ENCODE data around the gene NLGN4Y.

NLGN4Y gene

GRCh38 chrY:14524272-14525231 lies at the start of gene NLGN4Y:
Gene NLGN4Y, plus strand, starts transcription at chrY:14524529. Its CDS starts 97,591 bp downstream, at chrY:14622120.
- Mint-ChIP-seq H3K36me3 (no peaks in the 10 kb centered on the region), H3K27ac (no peak within 1 kb of the TSS), H3K27me3 (peaks cover 16% of the 10 kb centered on the region), H3K9me3 (no peaks in the 10 kb centered on the region), H3K4me1 (no peaks in the 10 kb centered on the region), H3K4me3 (peak within 1 kb of the TSS; percentile 63)

- no peak overlapping the region for H3K27ac Mint-ChIP-seq
- H3K36me3 Mint-ChIP-seq = no peaks in the 10 kb centered on the region
- H3K4me1 Mint-ChIP-seq = no peaks in the 10 kb centered on the region
- H3K27me3 Mint-ChIP-seq = no peaks in the 10 kb centered on the region
- no peaks in the 10 kb centered on the region for H3K9me3 Mint-ChIP-seq
- H3K4me3 Mint-ChIP-seq = no peak overlapping the region
Measured at GRCh38 chrY:14485935-14486334, 38.4 kb upstream of the NLGN4Y start.

DNA sequence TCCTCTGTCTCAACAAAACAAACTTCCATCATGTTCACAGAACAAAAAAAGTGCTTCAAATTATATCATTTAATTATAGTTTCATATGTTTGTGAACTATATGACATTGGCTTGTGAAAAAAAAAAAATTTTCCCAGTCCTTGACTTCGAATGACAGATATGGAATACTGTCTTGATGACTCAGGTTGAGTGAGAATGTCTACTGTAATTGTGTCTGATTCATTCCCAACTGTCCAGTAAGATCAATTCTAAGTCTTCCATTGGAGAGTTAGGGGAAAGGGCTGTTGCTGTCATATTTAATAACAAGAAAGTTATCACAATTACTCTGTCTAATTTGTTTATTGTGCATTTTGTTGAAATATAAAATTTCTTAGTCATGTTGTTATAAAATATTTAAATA lies 34.1 kb upstream of the NLGN4Y start:
- Mint-ChIP-seq H3K4me1 (no peaks in the 10 kb centered on the region), H3K4me3 (no peak overlapping the region), H3K9me3 (no peaks in the 10 kb centered on the region), H3K27me3 (no peaks in the 10 kb centered on the region), H3K27ac (no peak overlapping the region), H3K36me3 (no peaks in the 10 kb centered on the region)

- H3K9me3 Mint-ChIP-seq = no peaks in the 10 kb centered on the region
- H3K27me3 Mint-ChIP-seq = no peaks in the 10 kb centered on the region
- no peaks in the 10 kb centered on the region for H3K4me1 Mint-ChIP-seq
- H3K36me3 Mint-ChIP-seq = no peaks in the 10 kb centered on the region
- H3K27ac Mint-ChIP-seq = no peak overlapping the region
- no peak overlapping the region for H3K4me3 Mint-ChIP-seq
Measured at GRCh38 chrY:14498071-14498470, 26.3 kb upstream of the NLGN4Y start.

- Mint-ChIP-seq H3K27me3 (no peaks in the 10 kb centered on the region), H3K36me3 (no peaks in the 10 kb centered on the region), H3K27ac (no peak overlapping the region), H3K4me1 (no peaks in the 10 kb centered on the region), H3K4me3 (no peak overlapping the region), H3K9me3 (no peaks in the 10 kb centered on the region)
Measured at GRCh38 chrY:14504592-14504991, 19.7 kb upstream of the NLGN4Y start.

DNA sequence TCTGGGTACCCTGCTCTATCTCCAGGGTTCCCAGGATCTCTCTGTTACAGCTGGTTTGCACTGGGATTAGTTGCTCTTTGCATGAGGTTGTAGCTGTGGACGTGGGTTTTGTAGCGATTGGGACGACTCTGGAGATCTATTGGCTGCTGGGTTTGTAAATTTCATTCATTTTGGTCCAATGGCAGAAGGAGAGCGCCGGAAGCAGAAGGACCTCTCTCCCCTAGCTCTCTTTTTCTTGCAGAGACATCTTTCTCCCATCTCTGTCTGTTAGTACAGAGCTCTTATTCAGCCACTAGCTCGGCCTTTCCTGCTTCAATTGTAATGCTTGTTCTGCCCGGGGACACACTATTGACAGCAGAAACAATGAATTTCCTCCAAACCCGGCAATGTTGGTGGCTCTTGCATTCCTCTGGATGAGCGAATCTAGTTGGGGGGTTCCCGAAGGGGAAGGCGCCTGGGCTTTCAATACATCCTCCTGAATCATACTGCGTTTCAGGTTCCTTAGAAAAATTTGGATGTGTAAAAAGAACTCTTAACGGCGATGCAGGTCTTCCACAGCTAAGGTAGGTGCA lies 1.9 kb upstream of the NLGN4Y start:
- H3K27me3 Mint-ChIP-seq = peaks cover 17% of the 10 kb centered on the region

GRCh38 chrY:14523491-14524271 lies 648 bp upstream of the NLGN4Y start:
- no peaks in the 10 kb centered on the region for H3K9me3 Mint-ChIP-seq
- H3K27ac Mint-ChIP-seq = no peak overlapping the region
- peak overlapping the region; percentile 23 for H3K4me3 Mint-ChIP-seq
- no peaks in the 10 kb centered on the region for H3K4me1 Mint-ChIP-seq
- peaks cover 16% of the 10 kb centered on the region for H3K27me3 Mint-ChIP-seq
- no peaks in the 10 kb centered on the region for H3K36me3 Mint-ChIP-seq

More for the DNA sequence above, 1.9 kb upstream of the NLGN4Y start:
- no peak overlapping the region for H3K27ac Mint-ChIP-seq
- H3K9me3 Mint-ChIP-seq = no peaks in the 10 kb centered on the region
- no peak overlapping the region for H3K4me3 Mint-ChIP-seq
- H3K36me3 Mint-ChIP-seq = no peaks in the 10 kb centered on the region
- no peaks in the 10 kb centered on the region for H3K4me1 Mint-ChIP-seq

GRCh38 chrY:14525315-14525714 lies 986 bp downstream of the NLGN4Y start:
- no peak overlapping the region for H3K27ac Mint-ChIP-seq
- peak overlapping the region; percentile 61 for H3K4me3 Mint-ChIP-seq
- peaks cover 14% of the 10 kb centered on the region for H3K27me3 Mint-ChIP-seq
- H3K36me3 Mint-ChIP-seq = no peaks in the 10 kb centered on the region
- no peaks in the 10 kb centered on the region for H3K9me3 Mint-ChIP-seq
- H3K4me1 Mint-ChIP-seq = no peaks in the 10 kb centered on the region

GRCh38 chrY:14528361-14528760 lies 4.0 kb downstream of the NLGN4Y start:
- Mint-ChIP-seq H3K4me1 (no peaks in the 10 kb centered on the region), H3K9me3 (no peaks in the 10 kb centered on the region), H3K36me3 (no peaks in the 10 kb centered on the region), H3K27me3 (peaks cover 8% of the 10 kb centered on the region), H3K27ac (no peak overlapping the region), H3K4me3 (no peak overlapping the region)

GRCh38 chrY:14536703-14537102 lies 12.4 kb downstream of the NLGN4Y start:
- Mint-ChIP-seq H3K9me3 (no peaks in the 10 kb centered on the region), H3K4me3 (no peak overlapping the region), H3K4me1 (no peaks in the 10 kb centered on the region), H3K36me3 (no peaks in the 10 kb centered on the region), H3K27me3 (no peaks in the 10 kb centered on the region), H3K27ac (no peak overlapping the region)

GRCh38 chrY:14543506-14543905 lies 19.2 kb downstream of the NLGN4Y start:
- Mint-ChIP-seq H3K9me3 (peaks cover 8% of the 10 kb centered on the region), H3K4me3 (no peak overlapping the region), H3K27me3 (no peaks in the 10 kb centered on the region), H3K36me3 (no peaks in the 10 kb centered on the region), H3K27ac (no peak overlapping the region), H3K4me1 (no peaks in the 10 kb centered on the region)

DNA sequence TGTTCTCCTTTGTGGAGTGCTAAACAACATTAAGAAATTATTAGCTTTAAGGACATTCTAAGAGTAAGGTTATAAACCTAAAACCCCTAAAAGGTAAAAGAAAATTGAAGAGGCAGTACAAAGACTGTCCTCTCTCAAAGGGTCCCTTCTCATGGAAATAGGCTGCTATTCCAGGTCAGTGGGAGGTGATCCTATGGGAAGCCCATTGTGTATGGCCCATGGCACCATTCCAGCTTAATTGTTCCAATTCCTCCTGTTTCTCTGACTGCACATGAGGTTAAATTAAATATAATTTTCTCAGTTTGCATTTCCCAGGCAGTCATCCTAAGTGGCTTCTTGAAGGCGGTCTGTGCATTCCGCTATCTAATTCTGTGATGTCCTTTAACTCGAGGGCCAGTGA lies 57.0 kb downstream of the NLGN4Y start:
- no peaks in the 10 kb centered on the region for H3K36me3 Mint-ChIP-seq
- no peaks in the 10 kb centered on the region for H3K9me3 Mint-ChIP-seq
- H3K4me1 Mint-ChIP-seq = no peaks in the 10 kb centered on the region
- no peaks in the 10 kb centered on the region for H3K27me3 Mint-ChIP-seq
- no peak overlapping the region for H3K27ac Mint-ChIP-seq
- no peak overlapping the region for H3K4me3 Mint-ChIP-seq

GRCh38 chrY:14586725-14587124 lies 62.4 kb downstream of the NLGN4Y start:
- no peaks in the 10 kb centered on the region for H3K4me1 Mint-ChIP-seq
- no peaks in the 10 kb centered on the region for H3K9me3 Mint-ChIP-seq
- no peaks in the 10 kb centered on the region for H3K36me3 Mint-ChIP-seq
- no peak overlapping the region for H3K4me3 Mint-ChIP-seq
- no peaks in the 10 kb centered on the region for H3K27me3 Mint-ChIP-seq
- H3K27ac Mint-ChIP-seq = no peak overlapping the region

GRCh38 chrY:14601372-14601771 lies 77.0 kb downstream of the NLGN4Y start:
- H3K4me3 Mint-ChIP-seq = no peak overlapping the region
- no peaks in the 10 kb centered on the region for H3K27me3 Mint-ChIP-seq
- no peaks in the 10 kb centered on the region for H3K4me1 Mint-ChIP-seq
- H3K36me3 Mint-ChIP-seq = no peaks in the 10 kb centered on the region
- H3K9me3 Mint-ChIP-seq = no peaks in the 10 kb centered on the region
- no peak overlapping the region for H3K27ac Mint-ChIP-seq

GRCh38 chrY:14617625-14618024 lies 93.3 kb downstream of the NLGN4Y start:
- Mint-ChIP-seq H3K27me3 (no peaks in the 10 kb centered on the region), H3K36me3 (no peaks in the 10 kb centered on the region), H3K9me3 (peaks cover 4% of the 10 kb centered on the region), H3K4me1 (no peaks in the 10 kb centered on the region), H3K4me3 (no peak overlapping the region), H3K27ac (no peak overlapping the region)

- Mint-ChIP-seq H3K4me3 (no peak overlapping the region), H3K27me3 (no peaks in the 10 kb centered on the region), H3K4me1 (no peaks in the 10 kb centered on the region), H3K9me3 (peaks cover 4% of the 10 kb centered on the region), H3K36me3 (no peaks in the 10 kb centered on the region), H3K27ac (no peak overlapping the region)
Measured at GRCh38 chrY:14618513-14618912, 94.2 kb downstream of the NLGN4Y start.

Data from activated naive CD4-positive, alpha-beta T cell treated with anti-CD3 and anti-CD28 coated beads, Interleukin-2, amount 50 U/mL, for 24 hours (primary cell).